HUES48 (cell line): ENCODE data around the gene KRTAP2-2.
"Not testable (repeated sequence)": the region's sequence is repeated elsewhere in the genome, so short reads cannot be mapped to it uniquely, and the experiment has no call there.

ENCODE experiments used
- H3K27ac ChIP-seq: one replicate; pipeline ENCODE4 v1.7.0; 2013; ENCODE audit warnings: low read depth, low read length, inconsistent platforms
- H3K27me3 ChIP-seq: 2 replicates; pipeline ENCODE4 v1.6.1; 2013; ENCODE audit warnings: mild to moderate bottlenecking, low read length; ENCODE audit not compliant: control insufficient read depth, insufficient read depth
- H3K36me3 ChIP-seq: 2 replicates; pipeline ENCODE4 v1.6.1; 2013; ENCODE audit warnings: low read length; ENCODE audit not compliant: control insufficient read depth, insufficient read depth
- H3K4me1 ChIP-seq: 2 replicates; pipeline ENCODE4 v1.6.1; 2013; ENCODE audit warnings: mild to moderate bottlenecking, low read length; ENCODE audit not compliant: control insufficient read depth, insufficient read depth
- H3K4me3 ChIP-seq: 2 replicates; pipeline ENCODE4 v1.5.1; 2013; ENCODE audit warnings: mild to moderate bottlenecking, low read depth, low read length
- H3K9ac ChIP-seq: 2 replicates; pipeline ENCODE4 v1.6.1; 2013; ENCODE audit warnings: mild to moderate bottlenecking, low read depth, low read length, moderate library complexity
- H3K9me3 ChIP-seq: 2 replicates; pipeline ENCODE4 v1.6.1; 2013; ENCODE audit warnings: low read length; ENCODE audit not compliant: control insufficient read depth, insufficient read depth

KRTAP2-2 gene

GRCh38 chr17:41083427-41083826 is 28.4 kb upstream of the KRTAP2-2 start:
- not testable (repeated sequence) for H3K36me3 ChIP-seq, H3K27me3 ChIP-seq, H3K27ac ChIP-seq, H3K9me3 ChIP-seq, H3K9ac ChIP-seq, H3K4me1 ChIP-seq, H3K4me3 ChIP-seq

GRCh38 chr17:41082626-41083025 is 27.6 kb upstream of the KRTAP2-2 start:
- no peak overlapping the region for H3K9ac ChIP-seq
- H3K27ac ChIP-seq: no peak overlapping the region
- H3K4me3 ChIP-seq: no peak overlapping the region
- H3K27me3 ChIP-seq: no peaks in the 10 kb centered on the region
- H3K36me3 ChIP-seq: no peaks in the 10 kb centered on the region
- H3K9me3 ChIP-seq: no peaks in the 10 kb centered on the region
- H3K4me1 ChIP-seq: no peaks in the 10 kb centered on the region

- Histone ChIP-seq H3K27me3 (no peaks in the 10 kb centered on the region), H3K4me1 (no peaks in the 10 kb centered on the region), H3K27ac (no peak overlapping the region), H3K9me3 (no peaks in the 10 kb centered on the region), H3K9ac (no peak overlapping the region), H3K4me3 (no peak overlapping the region), H3K36me3 (no peaks in the 10 kb centered on the region)
These were observed 21.8 kb upstream of the KRTAP2-2 start for GRCh38 chr17:41076788-41077187.

GRCh38 chr17:41073676-41074075 is 18.6 kb upstream of the KRTAP2-2 start:
- Histone ChIP-seq H3K27me3 (no peaks in the 10 kb centered on the region), H3K27ac (no peak overlapping the region), H3K36me3 (no peaks in the 10 kb centered on the region), H3K9ac (no peak overlapping the region), H3K4me1 (no peaks in the 10 kb centered on the region), H3K9me3 (no peaks in the 10 kb centered on the region), H3K4me3 (no peak overlapping the region)

- H3K27ac ChIP-seq: no peak overlapping the region
- no peak overlapping the region for H3K9ac ChIP-seq
- no peaks in the 10 kb centered on the region for H3K9me3 ChIP-seq
- H3K4me1 ChIP-seq: no peaks in the 10 kb centered on the region
- H3K4me3 ChIP-seq: no peak overlapping the region
- H3K36me3 ChIP-seq: no peaks in the 10 kb centered on the region
- H3K27me3 ChIP-seq: no peaks in the 10 kb centered on the region
These were observed 16.8 kb upstream of the KRTAP2-2 start for GRCh38 chr17:41071606-41072360.

- Histone ChIP-seq H3K27me3 (no peaks in the 10 kb centered on the region), H3K9ac (no peak overlapping the region), H3K4me3 (no peak overlapping the region), H3K27ac (no peak overlapping the region), H3K9me3 (no peaks in the 10 kb centered on the region), H3K36me3 (no peaks in the 10 kb centered on the region), H3K4me1 (no peaks in the 10 kb centered on the region)
These were observed 14.0 kb upstream of the KRTAP2-2 start for GRCh38 chr17:41069031-41069430.

- Histone ChIP-seq H3K27me3 (no peaks in the 10 kb centered on the region), H3K36me3 (no peaks in the 10 kb centered on the region), H3K9ac (no peak overlapping the region), H3K27ac (no peak overlapping the region), H3K9me3 (no peaks in the 10 kb centered on the region), H3K4me3 (no peak overlapping the region), H3K4me1 (no peaks in the 10 kb centered on the region)
These were observed 12.3 kb upstream of the KRTAP2-2 start for GRCh38 chr17:41067281-41067680.

- Histone ChIP-seq H3K4me1 (no peaks in the 10 kb centered on the region), H3K9me3 (no peaks in the 10 kb centered on the region), H3K27ac (no peak within 1 kb of the TSS), H3K36me3 (no peaks in the 10 kb centered on the region), H3K9ac (no peak within 1 kb of the TSS), H3K4me3 (no peak within 1 kb of the TSS), H3K27me3 (no peaks in the 10 kb centered on the region)
These were observed 11.0 kb upstream of the KRTAP2-2 start, which contains the start of gene KRTAP2-4 for GRCh38 chr17:41065829-41066624. Gene KRTAP2-4, minus strand, starts transcription at chr17:41065879. Its CDS starts 34 bp downstream, at chr17:41065845.

- H3K9me3 ChIP-seq, H3K4me1 ChIP-seq, H3K27me3 ChIP-seq, H3K4me3 ChIP-seq, H3K9ac ChIP-seq, H3K36me3 ChIP-seq, H3K27ac ChIP-seq: not testable (repeated sequence)
These were observed 10.1 kb upstream of the KRTAP2-2 start for GRCh38 chr17:41065016-41065689.

GRCh38 chr17:41064301-41064700 is 9.3 kb upstream of the KRTAP2-2 start:
- no peaks in the 10 kb centered on the region for H3K36me3 ChIP-seq
- H3K4me1 ChIP-seq: no peaks in the 10 kb centered on the region; the same call in 1 of the 2 replicates
- H3K27me3 ChIP-seq: no peaks in the 10 kb centered on the region
- no peak overlapping the region for H3K27ac ChIP-seq
- H3K9me3 ChIP-seq: no peaks in the 10 kb centered on the region
- H3K4me3 ChIP-seq: no peak overlapping the region
- no peak overlapping the region for H3K9ac ChIP-seq

- Histone ChIP-seq H3K4me3 (no peak overlapping the region), H3K9ac (no peak overlapping the region), H3K27me3 (no peaks in the 10 kb centered on the region), H3K4me1 (no peaks in the 10 kb centered on the region; the same call in 1 of the 2 replicates), H3K36me3 (no peaks in the 10 kb centered on the region), H3K27ac (no peak overlapping the region), H3K9me3 (no peaks in the 10 kb centered on the region)
These were observed 8.4 kb upstream of the KRTAP2-2 start for GRCh38 chr17:41063449-41063848.
